CD4-positive, alpha-beta T cell treated with Interleukin-4 for 1 hour (primary cell): ENCODE data around the gene WFS1.

Experiments used
- DNase-seq, 2 donors: peaks; one replicate each; pipeline ENCODE4 v3.0.0-alpha.2; 2020 to 2022

Gene WFS1

GRCh38 chr4:6235012-6235411, 34.6 kb upstream of the WFS1 start:
- DNase-seq, result no peak

- peak in 1 of 2 donors; percentile 4 for DNase-seq
These were observed 33.6 kb upstream of the WFS1 start for GRCh38 chr4:6235901-6236640.

GRCh38 chr4:6236816-6237390, 32.7 kb upstream of the WFS1 start:
- DNase-seq, result peak in 1 of 2 donors; percentile 3

- no peak for DNase-seq
These were observed 30.2 kb upstream of the WFS1 start for GRCh38 chr4:6239486-6239885.

GRCh38 chr4:6239968-6240367, 29.7 kb upstream of the WFS1 start:
- DNase-seq, result no peak

GRCh38 chr4:6241062-6241845, 28.4 kb upstream of the WFS1 start:
- no peak for DNase-seq

GRCh38 chr4:6242271-6243029, 27.2 kb upstream of the WFS1 start:
- DNase-seq, result no peak

- no peak for DNase-seq
These were observed 24.1 kb upstream of the WFS1 start for GRCh38 chr4:6245246-6246169.

GRCh38 chr4:6246170-6246634, 23.4 kb upstream of the WFS1 start:
- DNase-seq, result no peak

GRCh38 chr4:6248394-6248793, 21.3 kb upstream of the WFS1 start:
- no peak for DNase-seq

- DNase-seq, result peak in 1 of 2 donors; percentile 78
These were observed 19.2 kb upstream of the WFS1 start for GRCh38 chr4:6250235-6250983.

GRCh38 chr4:6250984-6251295, 18.7 kb upstream of the WFS1 start:
- no peak for DNase-seq

- DNase-seq, result no peak
These were observed 18.3 kb upstream of the WFS1 start for GRCh38 chr4:6251365-6251764.

- DNase-seq, result no peak
These were observed 17.6 kb upstream of the WFS1 start for GRCh38 chr4:6252051-6252450.

GRCh38 chr4:6253111-6253510, 16.5 kb upstream of the WFS1 start:
- DNase-seq, result no peak

- no peak for DNase-seq
These were observed 15.7 kb upstream of the WFS1 start for GRCh38 chr4:6253961-6254360.

- no peak for DNase-seq
These were observed 13.5 kb upstream of the WFS1 start for GRCh38 chr4:6256141-6256540.

- peak in 1 of 2 donors; percentile 30 for DNase-seq
These were observed 12.2 kb upstream of the WFS1 start for GRCh38 chr4:6257247-6258025.

- no peak for DNase-seq
These were observed 11.7 kb upstream of the WFS1 start for GRCh38 chr4:6258026-6258360.

GRCh38 chr4:6258741-6259140, 10.9 kb upstream of the WFS1 start:
- no peak for DNase-seq

- DNase-seq, result no peak
These were observed 9.8 kb upstream of the WFS1 start for GRCh38 chr4:6259886-6260285.
